ENCODE data around the gene LACTBL1.

Gene LACTBL1

DNA sequence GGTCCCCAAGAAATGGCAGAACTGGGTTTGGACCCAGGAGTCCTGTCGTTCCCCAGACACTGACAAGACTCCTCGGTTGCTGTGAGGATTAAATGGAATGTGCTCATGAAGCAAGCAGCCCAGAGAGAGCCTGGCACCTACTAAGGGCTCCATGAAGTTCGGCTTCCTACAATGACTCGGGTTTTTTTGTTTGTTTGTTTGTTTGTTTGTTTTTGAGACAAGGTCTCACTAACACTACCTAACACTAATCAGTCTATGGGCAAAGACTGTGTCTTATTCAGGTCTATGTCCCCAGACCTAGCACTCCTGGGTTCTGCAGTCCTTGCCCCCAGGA is 3.4 kb upstream of the LACTBL1 start:
- H3K9me3 ChIP-seq (ENCODE audit: low read length): no peaks in the 10 kb centered on the region
- no peak overlapping the region for H3K4me3 ChIP-seq (ENCODE audit: low read depth in 1 of 2, low read length in 2 of 2)
- H3K36me3 ChIP-seq (ENCODE audit: insufficient read depth, low read length): no peaks in the 10 kb centered on the region
- no peak overlapping the region for H3K27ac ChIP-seq (ENCODE audit: low read depth, low read length)
- no peak overlapping the region for H3K9ac ChIP-seq (ENCODE audit: low read length)
- H3K4me1 ChIP-seq (ENCODE audit: insufficient read depth, low read length): no peaks in the 10 kb centered on the region
- peaks cover 0 to 4% of the 10 kb centered on the region in 2 donors for H3K27me3 ChIP-seq (ENCODE audit: control insufficient read depth in 1 of 2, insufficient read depth in 2 of 2, low read length in 2 of 2)

DNA sequence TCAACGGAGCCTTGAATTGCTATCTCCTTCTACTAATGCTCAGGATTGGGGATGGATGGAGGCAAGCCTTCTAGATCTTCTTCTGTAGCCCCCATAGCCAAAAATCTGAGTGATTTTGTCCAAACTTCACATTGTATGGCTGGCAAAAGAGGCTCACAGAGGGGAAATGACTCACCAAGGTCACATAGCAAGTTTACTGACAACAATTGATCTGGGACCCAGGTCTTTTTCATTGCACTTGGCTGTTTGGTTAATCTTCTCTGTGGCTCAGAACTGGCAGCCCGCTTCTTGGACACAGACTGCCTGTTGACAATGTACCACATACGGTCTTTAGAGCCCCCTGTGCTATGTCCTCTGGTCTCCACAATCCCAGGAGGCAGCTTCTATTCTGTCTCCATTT is 3.0 kb upstream of the LACTBL1 start:
- Histone ChIP-seq H3K9me3 (ENCODE audit: low read length) (no peaks in the 10 kb centered on the region), H3K4me1 (ENCODE audit: insufficient read depth, low read length) (no peaks in the 10 kb centered on the region), H3K27ac (ENCODE audit: low read depth, low read length) (no peak overlapping the region), H3K36me3 (ENCODE audit: insufficient read depth, low read length) (no peaks in the 10 kb centered on the region), H3K27me3 (ENCODE audit: control insufficient read depth in 1 of 2, insufficient read depth in 2 of 2, low read length in 2 of 2) (peaks cover 0 to 4% of the 10 kb centered on the region in 2 donors), H3K9ac (ENCODE audit: low read length) (no peak overlapping the region), H3K4me3 (ENCODE audit: low read depth in 1 of 2, low read length in 2 of 2) (no peak overlapping the region)

DNA sequence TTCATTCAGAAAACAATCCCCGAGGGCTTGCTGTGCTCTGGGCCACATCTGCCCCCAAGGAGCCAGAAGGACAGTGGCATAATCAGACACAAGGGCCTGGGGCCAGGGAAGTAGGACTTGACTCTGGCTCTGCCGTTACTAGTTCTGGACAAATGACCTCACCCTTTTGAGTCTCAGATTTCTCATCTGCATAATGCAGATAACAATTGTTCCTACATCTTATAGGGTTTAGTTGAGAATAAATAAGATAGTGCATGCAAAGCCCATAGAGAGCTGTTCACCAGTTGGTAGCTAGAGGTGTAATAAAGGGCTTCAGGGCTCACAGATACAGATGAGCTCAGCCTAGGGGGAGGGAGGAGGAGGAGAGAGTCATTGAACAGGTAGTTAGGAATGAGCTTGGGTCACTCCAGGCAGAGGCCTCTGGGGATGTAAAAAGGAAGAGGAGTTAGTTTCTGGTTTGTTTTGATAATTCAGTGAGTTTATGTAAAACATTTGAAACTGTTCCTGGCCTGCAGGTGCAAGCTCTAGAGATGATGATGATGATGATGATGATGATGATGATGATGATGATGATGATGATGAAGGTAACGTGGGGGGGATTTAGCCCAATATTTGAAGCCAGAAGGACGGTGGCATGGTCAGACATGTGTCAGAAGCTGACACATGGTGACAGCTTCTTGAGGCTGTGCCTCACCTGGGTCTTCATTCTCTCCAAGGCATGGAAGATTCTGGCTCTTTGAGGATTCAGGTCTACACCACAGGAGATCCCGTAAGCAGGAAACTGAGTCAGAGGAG is 858 bp downstream of the LACTBL1 start:
- no peaks in the 10 kb centered on the region for H3K36me3 ChIP-seq (ENCODE audit: insufficient read depth, low read length)
- H3K27ac ChIP-seq (ENCODE audit: low read depth, low read length): no peak overlapping the region
- H3K4me1 ChIP-seq (ENCODE audit: insufficient read depth, low read length): peaks cover 7% of the 10 kb centered on the region
- H3K9me3 ChIP-seq (ENCODE audit: low read length): no peaks in the 10 kb centered on the region
- H3K27me3 ChIP-seq (ENCODE audit: control insufficient read depth in 1 of 2, insufficient read depth in 2 of 2, low read length in 2 of 2): peaks cover 0 to 7% of the 10 kb centered on the region in 2 donors
- no peak overlapping the region for H3K9ac ChIP-seq (ENCODE audit: low read length)
- H3K4me3 ChIP-seq (ENCODE audit: low read depth in 1 of 2, low read length in 2 of 2): no peak overlapping the region

DNA sequence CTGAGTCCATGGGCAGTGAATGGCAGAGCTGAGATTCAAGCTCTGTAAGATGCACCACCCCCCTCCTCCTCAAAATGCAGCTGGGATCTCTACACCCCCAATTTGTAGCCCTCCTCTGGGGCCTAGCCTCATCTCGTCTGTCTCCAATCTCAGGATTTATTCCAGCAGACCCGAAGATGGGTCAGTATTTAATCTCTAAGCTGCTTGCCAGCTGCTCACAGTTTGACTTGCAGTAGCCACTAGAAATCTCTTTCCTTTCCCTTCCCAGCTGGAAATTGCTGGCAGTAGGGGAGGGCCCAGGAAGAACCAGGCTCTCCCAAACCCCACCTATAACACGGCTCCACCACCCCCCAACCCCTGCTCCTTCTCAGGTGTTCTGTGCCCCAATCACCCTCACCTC is 1.5 kb downstream of the LACTBL1 start:
- no peaks in the 10 kb centered on the region for H3K36me3 ChIP-seq (ENCODE audit: insufficient read depth, low read length)
- H3K9ac ChIP-seq (ENCODE audit: low read length): no peak overlapping the region
- H3K27me3 ChIP-seq (ENCODE audit: control insufficient read depth in 1 of 2, insufficient read depth in 2 of 2, low read length in 2 of 2): peaks cover 0 to 7% of the 10 kb centered on the region in 2 donors
- H3K27ac ChIP-seq (ENCODE audit: low read depth, low read length): no peak overlapping the region
- no peak overlapping the region for H3K4me3 ChIP-seq (ENCODE audit: low read depth in 1 of 2, low read length in 2 of 2)
- no peaks in the 10 kb centered on the region for H3K9me3 ChIP-seq (ENCODE audit: low read length)
- H3K4me1 ChIP-seq (ENCODE audit: insufficient read depth, low read length): peaks cover 7% of the 10 kb centered on the region

DNA sequence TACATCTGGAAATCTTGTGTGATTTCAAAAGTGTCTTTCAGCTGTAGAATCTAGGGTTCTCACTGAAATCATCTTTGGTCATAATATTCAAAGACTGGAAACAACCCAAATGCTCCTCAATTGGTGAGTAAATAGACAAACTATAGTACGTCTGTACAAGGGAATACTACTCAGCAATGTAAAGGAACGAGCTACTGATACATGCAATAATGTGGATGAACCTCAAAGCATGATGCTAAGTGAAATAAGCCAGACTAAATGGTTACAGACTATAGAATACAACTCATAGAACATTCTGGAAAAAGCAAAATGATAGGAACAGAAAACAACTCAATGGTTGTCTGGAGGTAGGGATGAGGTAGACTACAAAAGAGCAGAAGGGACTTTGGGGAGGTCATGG is 2.6 kb downstream of the LACTBL1 start:
- peaks cover 7% of the 10 kb centered on the region for H3K4me1 ChIP-seq (ENCODE audit: insufficient read depth, low read length)
- H3K36me3 ChIP-seq (ENCODE audit: insufficient read depth, low read length): no peaks in the 10 kb centered on the region
- no peak overlapping the region for H3K27ac ChIP-seq (ENCODE audit: low read depth, low read length)

DNA sequence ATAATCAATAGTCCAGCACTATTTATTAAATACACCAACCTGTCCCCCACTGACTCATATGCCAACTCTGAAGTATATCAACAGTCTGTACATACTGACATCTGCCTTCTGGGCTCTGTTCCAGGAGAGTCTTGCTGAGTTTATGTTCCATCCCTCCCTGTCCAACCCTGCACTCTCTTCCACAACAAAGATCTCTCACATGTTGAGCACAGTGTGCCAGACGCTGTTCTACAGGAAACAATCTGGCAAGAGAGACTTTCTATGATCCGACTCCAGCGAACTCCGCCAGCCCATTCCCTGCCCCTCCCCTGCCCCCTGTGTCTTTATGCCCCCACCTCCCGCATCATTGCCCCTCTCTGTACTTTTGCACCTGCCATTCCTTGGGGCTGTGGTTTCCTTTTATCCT is 3.4 kb downstream of the LACTBL1 start:
- Histone ChIP-seq H3K27ac (ENCODE audit: low read depth, low read length) (no peak overlapping the region), H3K27me3 (ENCODE audit: control insufficient read depth in 1 of 2, insufficient read depth in 2 of 2, low read length in 2 of 2) (peaks cover 0 to 4% of the 10 kb centered on the region in 2 donors), H3K36me3 (ENCODE audit: insufficient read depth, low read length) (no peaks in the 10 kb centered on the region)

More for the DNA sequence above, 2.6 kb downstream of the LACTBL1 start:
- H3K27me3 ChIP-seq (ENCODE audit: control insufficient read depth in 1 of 2, insufficient read depth in 2 of 2, low read length in 2 of 2): peaks cover 0 to 4% of the 10 kb centered on the region in 2 donors
- H3K4me3 ChIP-seq (ENCODE audit: low read depth in 1 of 2, low read length in 2 of 2): no peak overlapping the region
- H3K9ac ChIP-seq (ENCODE audit: low read length): no peak overlapping the region
- H3K9me3 ChIP-seq (ENCODE audit: low read length): no peaks in the 10 kb centered on the region

GRCh38 chr1:22967833-22968232 is 4.8 kb downstream of the LACTBL1 start:
- H3K9ac ChIP-seq (ENCODE audit: low read length): no peak overlapping the region
- no peak overlapping the region for H3K4me3 ChIP-seq (ENCODE audit: low read depth in 1 of 2, low read length in 2 of 2)
- H3K27ac ChIP-seq (ENCODE audit: low read depth, low read length): no peak overlapping the region
- no peaks in the 10 kb centered on the region for H3K36me3 ChIP-seq (ENCODE audit: insufficient read depth, low read length)
- H3K27me3 ChIP-seq (ENCODE audit: control insufficient read depth in 1 of 2, insufficient read depth in 2 of 2, low read length in 2 of 2): peaks cover 0 to 4% of the 10 kb centered on the region in 2 donors
- H3K4me1 ChIP-seq (ENCODE audit: insufficient read depth, low read length): peaks cover 14% of the 10 kb centered on the region
- no peaks in the 10 kb centered on the region for H3K9me3 ChIP-seq (ENCODE audit: low read length)

More for the DNA sequence above, 3.4 kb downstream of the LACTBL1 start:
- Histone ChIP-seq H3K9ac (ENCODE audit: low read length) (no peak overlapping the region), H3K4me1 (ENCODE audit: insufficient read depth, low read length) (peaks cover 12% of the 10 kb centered on the region), H3K4me3 (ENCODE audit: low read depth in 1 of 2, low read length in 2 of 2) (no peak overlapping the region), H3K9me3 (ENCODE audit: low read length) (no peaks in the 10 kb centered on the region)

- no peaks in the 10 kb centered on the region for H3K9me3 ChIP-seq (ENCODE audit: low read length)
- H3K27ac ChIP-seq (ENCODE audit: low read depth, low read length): no peak overlapping the region
- H3K27me3 ChIP-seq (ENCODE audit: control insufficient read depth in 1 of 2, insufficient read depth in 2 of 2, low read length in 2 of 2): peaks cover 0 to 4% of the 10 kb centered on the region in 2 donors
- no peak overlapping the region for H3K9ac ChIP-seq (ENCODE audit: low read length)
- H3K4me3 ChIP-seq (ENCODE audit: low read depth in 1 of 2, low read length in 2 of 2): no peak overlapping the region
- no peaks in the 10 kb centered on the region for H3K36me3 ChIP-seq (ENCODE audit: insufficient read depth, low read length)
- H3K4me1 ChIP-seq (ENCODE audit: insufficient read depth, low read length): peaks cover 14% of the 10 kb centered on the region
Observed at GRCh38 chr1:22966309-22966708, 6.4 kb downstream of the LACTBL1 start.

DNA sequence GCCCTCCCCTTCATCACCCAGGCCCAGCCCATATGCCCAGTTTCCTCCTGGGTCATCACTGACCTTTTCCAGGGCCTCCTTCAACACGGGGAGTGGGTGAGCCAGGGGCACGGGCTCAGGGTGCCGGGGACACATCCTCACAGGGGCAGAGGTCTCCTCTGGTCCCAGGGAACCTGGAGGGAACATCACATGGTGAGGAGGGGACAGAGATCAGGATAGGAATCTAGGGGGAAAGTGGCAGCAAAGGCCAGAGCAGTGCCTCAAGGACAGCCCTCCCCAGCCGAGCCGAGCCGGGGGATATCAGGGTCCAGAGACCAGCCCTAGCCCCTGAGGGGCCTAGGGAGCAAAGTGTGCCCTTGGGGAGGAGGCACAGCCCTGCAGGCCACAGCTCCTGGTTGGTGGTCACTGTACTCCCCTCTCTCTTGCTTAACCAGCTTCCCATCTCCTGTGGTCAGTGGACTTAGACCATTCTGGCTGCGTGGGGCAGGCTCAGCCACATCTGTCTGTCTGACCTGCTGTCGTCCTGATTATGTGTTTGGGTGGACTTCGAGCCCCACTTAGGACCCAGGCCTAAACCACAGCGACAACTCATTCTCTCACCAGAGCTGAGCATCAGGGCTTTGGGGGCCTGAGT is 9.5 kb downstream of the LACTBL1 start:
- Histone ChIP-seq H3K27me3 (ENCODE audit: control insufficient read depth in 1 of 2, insufficient read depth in 2 of 2, low read length in 2 of 2) (peaks cover 0 to 3% of the 10 kb centered on the region in 2 donors), H3K27ac (ENCODE audit: low read depth, low read length) (no peak overlapping the region), H3K36me3 (ENCODE audit: insufficient read depth, low read length) (no peaks in the 10 kb centered on the region), H3K4me1 (ENCODE audit: insufficient read depth, low read length) (peaks cover 8% of the 10 kb centered on the region), H3K9ac (ENCODE audit: low read length) (no peak overlapping the region), H3K9me3 (ENCODE audit: low read length) (no peaks in the 10 kb centered on the region), H3K4me3 (ENCODE audit: low read depth in 1 of 2, low read length in 2 of 2) (no peak overlapping the region)

- H3K27ac ChIP-seq (ENCODE audit: low read depth, low read length): no peak overlapping the region
- H3K9ac ChIP-seq (ENCODE audit: low read length): no peak overlapping the region
- H3K9me3 ChIP-seq (ENCODE audit: low read length): no peaks in the 10 kb centered on the region
- peaks cover 8% of the 10 kb centered on the region for H3K4me1 ChIP-seq (ENCODE audit: insufficient read depth, low read length)
- H3K27me3 ChIP-seq (ENCODE audit: control insufficient read depth in 1 of 2, insufficient read depth in 2 of 2, low read length in 2 of 2): peaks cover 0 to 3% of the 10 kb centered on the region in 2 donors
- no peaks in the 10 kb centered on the region for H3K36me3 ChIP-seq (ENCODE audit: insufficient read depth, low read length)
- no peak overlapping the region for H3K4me3 ChIP-seq (ENCODE audit: low read depth in 1 of 2, low read length in 2 of 2)
Observed at GRCh38 chr1:22962558-22962957, 10.1 kb downstream of the LACTBL1 start.

DNA sequence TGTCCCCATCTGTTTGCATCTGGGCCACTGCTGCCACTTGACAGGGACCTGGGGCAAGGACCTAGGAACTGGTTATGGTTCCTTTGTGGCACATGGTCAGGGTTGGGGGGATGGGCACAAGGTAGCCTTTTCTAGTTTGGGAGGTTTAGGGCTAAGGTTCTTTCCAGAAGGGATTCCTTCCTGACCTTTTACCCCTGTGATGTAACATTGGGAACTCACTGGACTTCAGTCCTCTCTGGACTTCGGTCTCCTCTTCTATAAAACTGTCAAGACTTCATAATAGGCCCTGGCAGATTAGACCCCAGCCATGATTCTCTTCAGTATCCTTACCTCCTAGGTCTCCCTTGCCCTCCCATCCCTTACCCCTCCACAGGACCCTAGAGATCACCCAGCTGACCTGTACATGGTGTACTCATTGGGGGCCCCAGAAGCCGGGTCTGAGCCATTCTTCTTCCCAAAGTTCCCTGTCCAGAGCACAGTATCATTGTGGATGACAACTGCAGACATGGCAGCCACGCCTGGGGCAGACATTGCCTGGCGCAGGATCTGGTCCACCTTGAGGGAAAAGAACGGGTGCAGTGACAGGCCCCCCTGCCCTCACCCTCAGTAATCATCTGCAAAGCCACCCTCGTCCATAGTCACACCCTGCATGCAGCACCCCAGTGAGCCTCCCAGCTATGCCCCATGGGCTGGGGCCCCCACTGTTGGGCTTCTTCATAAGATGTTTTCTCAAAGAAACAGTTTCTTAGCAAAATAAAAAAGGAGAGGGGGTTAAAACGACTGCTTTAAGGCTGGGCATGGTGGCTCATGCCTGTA is 12.9 kb downstream of the LACTBL1 start:
- no peaks in the 10 kb centered on the region for H3K9me3 ChIP-seq (ENCODE audit: low read length)
- H3K4me1 ChIP-seq (ENCODE audit: insufficient read depth, low read length): peaks cover 7% of the 10 kb centered on the region
- no peak overlapping the region for H3K9ac ChIP-seq (ENCODE audit: low read length)
- H3K4me3 ChIP-seq (ENCODE audit: low read depth in 1 of 2, low read length in 2 of 2): no peak overlapping the region
- H3K36me3 ChIP-seq (ENCODE audit: insufficient read depth, low read length): no peaks in the 10 kb centered on the region
- peaks cover 0 to 11% of the 10 kb centered on the region in 2 donors for H3K27me3 ChIP-seq (ENCODE audit: control insufficient read depth in 1 of 2, insufficient read depth in 2 of 2, low read length in 2 of 2)
- H3K27ac ChIP-seq (ENCODE audit: low read depth, low read length): no peak overlapping the region
